RWPE2 (cell line): ENCODE results near the gene BMERB1.
A peak's percentile ranks its signal among the peaks of the same experiment; 100 is the strongest.
"Not testable (repeated sequence)": the region's sequence is repeated elsewhere in the genome, so short reads cannot be mapped to it uniquely, and the experiment has no call there.

Experiments
- ATAC-seq: fragments of 200-7000 bp; cut with Tn5 transposase; 3 replicates; pipeline ENCODE4 v1.9.1; 2021; ENCODE audit warnings: low read depth
- DNase-seq: peaks from one replicate; pipeline ENCODE4 v3.0.0-alpha.2; 2020; ENCODE audit warnings: low spot score
- H3K27ac ChIP-seq: fragments of 450-650 bp; 2 replicates; pipeline ENCODE4 v1.5.1; 2017; ENCODE audit warnings: mild to moderate bottlenecking; ENCODE audit not compliant: poor library complexity, severe bottlenecking
- H3K27me3 ChIP-seq: fragments of 250-450 bp; sonication (Bioruptor Pico); 2 replicates; pipeline ENCODE4 v1.5.1; 2021; ENCODE audit warnings: mild to moderate bottlenecking, moderate library complexity; ENCODE audit not compliant: insufficient read depth, poor library complexity, severe bottlenecking
- H3K36me3 ChIP-seq: fragments of 250-450 bp; sonication (Bioruptor Pico); 2 replicates; pipeline ENCODE4 v1.5.1; 2020; ENCODE audit warnings: low read depth, mild to moderate bottlenecking, moderate library complexity
- H3K4me1 ChIP-seq: fragments of 250-450 bp; sonication (Bioruptor Pico); 2 replicates; pipeline ENCODE4 v1.5.1; 2021; ENCODE audit warnings: mild to moderate bottlenecking, moderate library complexity; ENCODE audit not compliant: insufficient read depth, poor library complexity, severe bottlenecking
- H3K4me3 ChIP-seq: fragments of 250-450 bp; sonication (Bioruptor Pico); 2 replicates; pipeline ENCODE4 v1.5.1; 2021; ENCODE audit warnings: mild to moderate bottlenecking, moderate library complexity; ENCODE audit not compliant: severe bottlenecking
- H3K9me3 ChIP-seq: fragments of 250-450 bp; sonication (Bioruptor Pico); 2 replicates; pipeline ENCODE4 v1.5.1; 2021; ENCODE audit warnings: mild to moderate bottlenecking, moderate library complexity; ENCODE audit not compliant: severe bottlenecking
- CTCF ChIP-seq: fragments of 450-650 bp; IDR thresholded peaks from one replicate; pipeline ENCODE4 v1.5.1; 2017; ENCODE audit warnings: mild to moderate bottlenecking, moderate library complexity; ENCODE audit not compliant: poor library complexity, severe bottlenecking

BMERB1 gene

GRCh38 chr16:15466886-15467781 is 32.7 kb downstream of the BMERB1 start:
- H3K27ac ChIP-seq: no peak overlapping the region
- peaks cover 6% of the 10 kb centered on the region for H3K4me1 ChIP-seq
- no peaks in the 10 kb centered on the region for H3K36me3 ChIP-seq
- no peaks in the 10 kb centered on the region for H3K9me3 ChIP-seq
- ATAC-seq: no peak
- H3K27me3 ChIP-seq: no peaks in the 10 kb centered on the region
- no peak overlapping the region for H3K4me3 ChIP-seq
- no peak for DNase-seq
- TF ChIP-seq CTCF: peak; percentile 80

GRCh38 chr16:15476971-15477370 is 42.6 kb downstream of the BMERB1 start:
- H3K9me3 ChIP-seq, H3K27me3 ChIP-seq, H3K36me3 ChIP-seq, H3K27ac ChIP-seq, H3K4me3 ChIP-seq, ATAC-seq, H3K4me1 ChIP-seq, DNase-seq: not testable (repeated sequence)

- Histone ChIP-seq H3K9me3 (no peaks in the 10 kb centered on the region), H3K4me1 (peaks cover 10% of the 10 kb centered on the region), H3K27me3 (no peaks in the 10 kb centered on the region), H3K36me3 (no peaks in the 10 kb centered on the region), H3K27ac (no peak overlapping the region), H3K4me3 (no peak overlapping the region)
- TF ChIP-seq CTCF: no peak
- no peak for DNase-seq
- ATAC-seq: no peak
Observed at GRCh38 chr16:15477802-15478201, 43.4 kb downstream of the BMERB1 start.

- peak overlapping the region; percentile 63 for H3K27ac ChIP-seq
Observed at GRCh38 chr16:15482068-15482747, 47.8 kb downstream of the BMERB1 start.

More at GRCh38 chr16:15482068-15482747, 47.8 kb downstream of the BMERB1 start:
- Histone ChIP-seq H3K4me3 (no peak overlapping the region), H3K27me3 (no peaks in the 10 kb centered on the region), H3K36me3 (no peaks in the 10 kb centered on the region), H3K4me1 (peaks cover 13% of the 10 kb centered on the region), H3K9me3 (no peaks in the 10 kb centered on the region)
- peak; percentile 32 for TF ChIP-seq CTCF
- ATAC-seq (peak; percentile 99), DNase-seq (peak; percentile 94)
